Measurements from ENCODE around the gene MBP. TPM values are rescaled to one million over a fixed set of nuclear protein-coding genes. Genes with fewer than 3 reads are reported as not detected.
"Not testable (repeated sequence)": the region's sequence is repeated elsewhere in the genome, so short reads cannot be mapped to it uniquely, and the experiment has no call there.

The MBP gene
- total RNA-seq, 1 donor from 2014 or later, result 2.0 TPM

DNA sequence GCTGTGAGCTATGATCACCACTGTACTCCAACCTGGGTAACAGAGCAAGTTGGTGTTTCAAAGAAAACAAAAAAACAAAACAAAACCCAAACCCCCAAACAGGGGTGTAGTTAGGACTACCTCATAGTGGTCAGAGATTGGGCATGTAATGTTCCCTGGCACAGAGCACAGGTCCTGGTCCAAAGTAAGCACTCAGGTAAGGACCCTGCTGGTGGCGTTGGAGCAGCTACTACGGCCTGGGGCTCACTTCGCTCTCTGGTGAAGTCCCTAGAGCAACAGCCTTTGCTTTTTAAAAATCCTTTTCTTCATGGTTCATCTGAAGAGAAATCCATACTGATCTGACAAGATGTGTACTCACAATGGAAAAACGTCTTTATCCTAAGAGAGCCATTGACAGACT, 179.8 kb downstream of the MBP start:
- H3K36me3 Mint-ChIP-seq (ENCODE audit: low read depth), result peaks cover 25% of the 10 kb centered on the region
- H3K4me3 Mint-ChIP-seq, result no peak overlapping the region
- no peak overlapping the region for H3K27ac Mint-ChIP-seq (ENCODE audit: unreplicated experiment)
- H3K4me1 Mint-ChIP-seq, result peaks cover 10% of the 10 kb centered on the region
- peaks cover 3% of the 10 kb centered on the region for H3K9me3 Mint-ChIP-seq
- no peaks in the 10 kb centered on the region for H3K27me3 Mint-ChIP-seq (ENCODE audit: low read depth)
- no peak for DNase-seq (ENCODE audit: low read depth, low spot score)
- TF ChIP-seq, protein P1, sequence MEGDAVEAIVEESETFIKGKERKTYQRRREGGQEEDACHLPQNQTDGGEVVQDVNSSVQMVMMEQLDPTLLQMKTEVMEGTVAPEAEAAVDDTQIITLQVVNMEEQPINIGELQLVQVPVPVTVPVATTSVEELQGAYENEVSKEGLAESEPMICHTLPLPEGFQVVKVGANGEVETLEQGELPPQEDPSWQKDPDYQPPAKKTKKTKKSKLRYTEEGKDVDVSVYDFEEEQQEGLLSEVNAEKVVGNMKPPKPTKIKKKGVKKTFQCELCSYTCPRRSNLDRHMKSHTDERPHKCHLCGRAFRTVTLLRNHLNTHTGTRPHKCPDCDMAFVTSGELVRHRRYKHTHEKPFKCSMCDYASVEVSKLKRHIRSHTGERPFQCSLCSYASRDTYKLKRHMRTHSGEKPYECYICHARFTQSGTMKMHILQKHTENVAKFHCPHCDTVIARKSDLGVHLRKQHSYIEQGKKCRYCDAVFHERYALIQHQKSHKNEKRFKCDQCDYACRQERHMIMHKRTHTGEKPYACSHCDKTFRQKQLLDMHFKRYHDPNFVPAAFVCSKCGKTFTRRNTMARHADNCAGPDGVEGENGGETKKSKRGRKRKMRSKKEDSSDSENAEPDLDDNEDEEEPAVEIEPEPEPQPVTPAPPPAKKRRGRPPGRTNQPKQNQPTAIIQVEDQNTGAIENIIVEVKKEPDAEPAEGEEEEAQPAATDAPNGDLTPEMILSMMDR (conservative IDR thresholded peaks at IDR 0.05), result no peak

DNA sequence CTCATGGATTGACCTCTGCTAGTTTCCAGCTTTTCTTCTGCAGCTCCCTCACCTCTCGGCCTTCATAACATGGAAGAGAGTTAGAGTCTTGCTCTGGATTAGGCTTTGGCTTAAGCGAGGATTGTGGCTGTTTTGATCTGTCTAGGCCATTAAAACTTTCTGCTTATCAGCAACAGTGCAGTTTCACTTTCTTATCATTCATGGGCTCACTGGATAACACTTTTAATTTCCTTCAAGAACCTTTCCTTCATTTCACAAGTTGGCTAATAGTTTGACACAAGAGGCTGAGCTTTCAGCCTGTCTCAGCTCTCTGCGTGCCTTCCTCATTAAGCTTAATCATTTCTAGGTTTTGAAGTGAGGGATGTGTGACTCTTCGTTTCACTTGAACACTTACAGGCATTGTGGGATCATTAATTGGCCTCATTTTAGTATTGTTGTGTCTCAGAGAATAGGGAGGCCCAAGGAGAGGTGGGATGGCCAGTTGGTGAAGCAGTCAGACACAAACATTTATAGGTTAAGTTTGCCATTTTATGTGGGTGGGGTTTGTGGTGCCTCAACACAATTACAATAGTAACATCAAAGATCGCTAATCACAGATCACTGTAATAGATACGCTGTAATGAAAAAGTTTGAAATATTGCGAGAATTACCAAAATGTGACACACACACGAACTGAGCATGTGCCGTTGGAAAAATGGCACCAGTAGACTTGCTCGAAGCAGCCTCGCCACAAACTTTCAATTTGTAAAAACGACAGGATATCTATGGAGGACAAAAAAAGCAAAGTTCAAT, 180.9 kb downstream of the MBP start:
- Mint-ChIP-seq H3K36me3 (ENCODE audit: low read depth) (peaks cover 30% of the 10 kb centered on the region), H3K27ac (ENCODE audit: unreplicated experiment) (no peak overlapping the region), H3K4me1 (peaks cover 10% of the 10 kb centered on the region), H3K4me3 (no peak overlapping the region), H3K9me3 (peaks cover 3% of the 10 kb centered on the region), H3K27me3 (ENCODE audit: low read depth) (no peaks in the 10 kb centered on the region)
- DNase-seq (ENCODE audit: low read depth, low spot score), result no peak
- TF ChIP-seq, protein P1 (conservative IDR thresholded peaks at IDR 0.05), result no peak

DNA sequence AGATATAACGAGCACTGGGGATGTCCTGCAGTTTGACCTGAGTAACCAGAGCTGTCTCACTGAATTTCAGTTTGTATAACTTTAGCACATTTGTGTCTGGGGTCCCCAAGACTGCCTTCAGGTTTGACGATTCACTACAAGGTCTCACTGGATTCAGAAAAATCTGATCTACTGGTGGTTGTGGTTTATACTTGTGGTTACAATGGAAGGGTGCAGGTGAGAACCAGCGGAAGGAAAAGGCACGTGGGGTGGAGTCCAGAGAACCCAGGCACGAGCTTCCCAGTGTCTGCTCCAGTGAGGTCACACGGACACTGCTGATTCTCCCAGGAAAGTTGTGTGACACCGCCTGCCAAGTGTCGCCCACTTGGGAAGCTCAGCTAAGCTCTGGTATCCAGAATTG, 184.2 kb downstream of the MBP start:
- DNase-seq (ENCODE audit: low read depth, low spot score), result no peak
- peaks cover 5% of the 10 kb centered on the region for H3K9me3 Mint-ChIP-seq
- TF ChIP-seq, protein P1 (conservative IDR thresholded peaks at IDR 0.05), result no peak
- H3K27ac Mint-ChIP-seq (ENCODE audit: unreplicated experiment), result no peak overlapping the region
- no peaks in the 10 kb centered on the region for H3K27me3 Mint-ChIP-seq (ENCODE audit: low read depth)
- peaks cover 40% of the 10 kb centered on the region for H3K36me3 Mint-ChIP-seq (ENCODE audit: low read depth)
- H3K4me1 Mint-ChIP-seq, result peaks cover 7% of the 10 kb centered on the region
- H3K4me3 Mint-ChIP-seq, result no peak overlapping the region

DNA sequence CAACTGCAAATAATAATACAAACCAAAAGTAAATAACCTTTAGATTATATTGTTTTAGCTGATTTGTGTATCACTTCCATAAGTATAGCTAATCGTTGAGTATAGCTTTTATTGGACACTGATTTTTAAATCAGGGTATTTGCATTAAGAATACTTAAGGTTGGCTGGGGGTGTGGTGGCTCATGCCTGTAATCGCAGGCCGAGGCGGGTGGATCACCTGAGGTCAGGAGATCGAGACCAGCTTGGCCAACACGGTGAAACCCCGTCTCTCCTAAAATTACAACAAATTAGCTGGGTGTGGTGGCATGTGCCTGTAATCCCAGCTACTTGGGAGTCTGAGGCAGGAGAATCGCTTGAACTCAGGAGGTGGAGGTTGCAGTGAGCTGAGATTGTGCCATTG, 188.2 kb downstream of the MBP start:
- not testable (repeated sequence) for H3K27me3 Mint-ChIP-seq (ENCODE audit: low read depth); H3K9me3 Mint-ChIP-seq; H3K4me3 Mint-ChIP-seq; H3K4me1 Mint-ChIP-seq; H3K27ac Mint-ChIP-seq (ENCODE audit: unreplicated experiment); DNase-seq (ENCODE audit: low read depth, low spot score)
- peaks cover 27% of the 10 kb centered on the region for H3K36me3 Mint-ChIP-seq (ENCODE audit: low read depth)

DNA sequence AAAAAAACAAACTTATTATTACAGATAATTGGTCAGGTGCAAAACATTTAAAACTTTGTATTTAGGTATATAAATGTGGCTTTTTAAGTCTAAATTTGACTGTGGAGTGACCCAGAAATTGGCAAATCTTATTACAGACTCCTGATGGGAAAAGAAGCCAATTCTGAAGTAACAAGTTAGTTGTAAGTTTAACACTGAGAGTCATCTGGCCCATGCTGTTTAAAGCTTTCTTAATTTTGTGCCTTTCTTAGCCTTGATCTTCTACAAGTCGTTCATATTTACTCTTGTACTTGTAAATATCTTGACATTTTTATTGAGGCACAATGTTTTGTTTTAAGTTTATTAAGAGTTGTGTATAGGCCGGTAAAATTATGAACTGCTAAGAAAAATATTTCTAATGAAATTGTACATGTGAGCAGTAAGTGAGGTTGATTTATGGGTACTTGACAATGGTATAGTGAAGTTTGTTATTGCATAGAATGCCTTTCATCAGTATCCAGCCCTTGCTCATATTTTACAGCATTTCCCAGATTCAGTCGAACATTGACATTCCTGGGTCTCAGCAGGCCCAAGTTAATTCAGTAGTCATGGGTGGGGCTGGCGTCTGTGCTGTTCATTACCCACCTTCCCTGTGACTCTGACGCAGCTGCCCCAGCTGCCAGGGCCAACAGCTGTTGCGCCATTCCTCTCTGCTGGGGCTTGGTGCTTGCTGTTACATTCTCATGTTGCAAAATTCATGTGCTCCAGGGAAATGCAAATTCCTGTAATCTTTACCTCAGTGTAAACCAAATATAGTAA, 188.8 kb downstream of the MBP start:
- TF ChIP-seq, protein P1 (conservative IDR thresholded peaks at IDR 0.05), result no peak
- no peak overlapping the region for H3K27ac Mint-ChIP-seq (ENCODE audit: unreplicated experiment)
- DNase-seq (ENCODE audit: low read depth, low spot score), result no peak
- H3K9me3 Mint-ChIP-seq, result peaks cover 2% of the 10 kb centered on the region
- H3K4me1 Mint-ChIP-seq, result no peaks in the 10 kb centered on the region
- H3K4me3 Mint-ChIP-seq, result no peak overlapping the region
- H3K27me3 Mint-ChIP-seq (ENCODE audit: low read depth), result no peaks in the 10 kb centered on the region
- H3K36me3 Mint-ChIP-seq (ENCODE audit: low read depth), result peaks cover 27% of the 10 kb centered on the region

DNA sequence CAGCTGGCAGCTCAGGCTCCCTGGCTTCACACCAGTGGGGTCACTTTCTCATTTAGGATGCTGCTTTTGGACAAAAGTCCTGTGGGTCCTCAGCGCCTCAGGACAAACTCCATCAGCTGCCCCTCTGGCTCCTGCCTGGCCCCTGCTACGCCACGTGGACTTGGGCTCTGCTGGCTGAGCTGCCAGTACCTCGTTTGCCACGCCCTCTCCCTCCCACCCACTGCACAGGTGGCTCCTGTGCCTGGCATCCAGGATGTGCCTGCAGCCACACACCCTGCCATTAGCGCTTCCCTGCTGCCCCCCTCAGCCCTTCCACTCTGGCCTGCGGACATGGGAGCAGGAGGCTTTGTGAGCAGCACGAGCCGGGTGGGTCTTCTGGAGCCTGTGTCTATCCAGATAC, 191.3 kb downstream of the MBP start:
- Mint-ChIP-seq H3K4me3 (no peak overlapping the region), H3K36me3 (ENCODE audit: low read depth) (peaks cover 10% of the 10 kb centered on the region), H3K9me3 (peaks cover 2% of the 10 kb centered on the region), H3K27ac (ENCODE audit: unreplicated experiment) (no peak overlapping the region), H3K27me3 (ENCODE audit: low read depth) (no peaks in the 10 kb centered on the region), H3K4me1 (no peaks in the 10 kb centered on the region)
- DNase-seq (ENCODE audit: low read depth, low spot score), result no peak
- TF ChIP-seq, protein P1 (conservative IDR thresholded peaks at IDR 0.05), result no peak
